ENCODE measurements around the gene GPR34.

- TF ChIP-seq CTCF (IDR thresholded peaks at IDR 0.05) (no peak), POLR2A (IDR thresholded peaks at IDR 0.05) (no peak)
These were observed 21.1 kb upstream of the GPR34 start for GRCh38 chrX:41667631-41668030.

Data from body of pancreas (tissue), 4 donors.